Pancreas (tissue), 10 donors: Measurements from ENCODE around the gene BRME1. TPM values are rescaled to one million over a fixed set of nuclear protein-coding genes. Genes with fewer than 3 reads are reported as not detected.

Source experiments
- ATAC-seq, 4 donors: fragments of 200-7000 bp; cut with Tn5 transposase; one replicate each; pipeline versions ENCODE4 v1.8.0 to v1.9.1; 2020; ENCODE audit warnings: mild to moderate bottlenecking in 4 of 4, moderate library complexity in 4 of 4
- DNase-seq, 6 donors: peaks; one replicate each; pipeline ENCODE4 v3.0.0-alpha.2; 2020
- FAIRE-seq: peaks from 2 replicates; lab custom pipeline; 2012; peaks lifted over from hg19 to GRCh38; lab: Jason Lieb, UNC
- H3K27ac ChIP-seq, 4 donors: fragments of 200-600 bp; sonication (generic); 1 replicate in 3 of 4; 2 replicates in 1 of 4; pipeline versions ENCODE4 v1.5.0 to v1.8.0; 2020
- H3K27me3 ChIP-seq, 4 donors: fragments of 200-600 bp; one replicate each; pipeline ENCODE4 v1.8.0; 2021
- H3K36me3 ChIP-seq, 3 donors: fragments of 200-600 bp; sonication (generic) in 1 of 3; one replicate each; pipeline versions ENCODE4 v1.5.0 to v1.8.0; 2020 to 2021
- H3K4me1 ChIP-seq, 3 donors: fragments of 200-600 bp; one replicate each; pipeline ENCODE4 v1.8.0; 2021
- H3K4me3 ChIP-seq, 4 donors: fragments of 200-600 bp; sonication (generic) in 2 of 4; one replicate each; pipeline versions ENCODE4 v1.5.0 to v1.8.0; 2020 to 2021
- H3K9me3 ChIP-seq, 4 donors: fragments of 200-600 bp; one replicate each; pipeline ENCODE4 v1.8.0; 2021
- CTCF ChIP-seq, 4 donors: fragments of 200-600 bp; sonication (generic) in 3 of 4; IDR thresholded peaks; one replicate each; pipeline versions ENCODE4 v1.5.0 to v1.8.0; 2021; ENCODE audit warnings: antibody characterized with exemption in 4 of 4
- WGBS, 2 donors: extraction: QIAGEN DNeasy Blood & Tissue Kit; methylation state at CpG; one replicate each; pipeline ENCODE4 v1.1.7; 2013; 5-methylcytosine and 5-hydroxymethylcytosine counted together
- intact Hi-C, 3 donors: fragments of 100-400 bp; cut with DNase I; formaldehyde crosslinking; loops; one replicate each; pipeline versions ENCODE4 v1.11.1 to v1.14.2; 2022
- polyA plus RNA-seq, 2 donors: library from polyadenylated mRNA; stranded (reverse); fragments of 200-250 nt; gene quantifications; one replicate each; pipeline ENCODE4 v1.2.3, GENCODE V29; 2013
- total RNA-seq, 6 donors: library from RNA; stranded (reverse); fragmentation: NEBNext Ultra II Directional in 4 of 6; extraction: Animal tissue kit (Norgen Biotek cat#: 25700) in 4 of 6; gene quantifications; one replicate each; pipeline versions ENCODE4 v1.2.1 to v1.2.4, GENCODE V29; 2021 to 2023
- donor health status: healthy with polysubstance abuse.
- donor health status: DM: no; HTN: no; CAD: no; lungs with moderate emphysema.
- donor health status: DM: no; HTN: no; CAD: no.
- donor health status: control.
- donor health status: control.
- donor health status: Bipolar disorder and iron deficiency.
- donor health status: DM: yes; HTN: yes; CAD: no.
- donor health status: DM: no; HTN: no; CAD: no.
- donor health status: DM: no; HTN: no; CAD: no.
- donor health status: DM: yes; HTN: yes; CAD: no.

BRME1 gene
- total and polyA plus RNA-seq, 8 donors, result 2.6 to 15.3 (median 4.3) TPM

GRCh38 chr19:13847407-13848339 lies 58.2 kb downstream of the BRME1 start:
- Histone ChIP-seq H3K9me3 (no peaks in the 10 kb centered on the region), H3K4me1 (peaks cover 24 to 51% (median 42%) of the 10 kb centered on the region in 3 donors), H3K27me3 (no peaks in the 10 kb centered on the region), H3K36me3 (no peaks in the 10 kb centered on the region), H3K4me3 (peak overlapping the region; percentile 6 to 53 (median 40)), H3K27ac (peak overlapping the region; percentile 97 to 100 (median 100))
- DNase-seq, result peak; percentile 90 to 97 (median 94)
- TF ChIP-seq CTCF (IDR thresholded peaks at IDR 0.05), result peak in 1 of 4 donors; percentile 9
- no peak for FAIRE-seq
- intact Hi-C loops, result no loop called here
- WGBS, 2 donors, result 2 to 3% methylated on average over 32 to 46 of the region's 47 CpGs
- peak; percentile 66 to 72 (median 70) for ATAC-seq

- peak overlapping the region; percentile 97 to 100 (median 100) for H3K27ac ChIP-seq
- no peaks in the 10 kb centered on the region for H3K9me3 ChIP-seq
- DNase-seq, result peak; percentile 92 to 97 (median 94)
- intact Hi-C loops, result no loop called here
- ATAC-seq, result peak; percentile 66 to 76 (median 68)
- TF ChIP-seq CTCF (IDR thresholded peaks at IDR 0.05), result no peak
- no peaks in the 10 kb centered on the region for H3K36me3 ChIP-seq
- 19 to 27% methylated on average over 22 to 23 of the region's 23 CpGs for WGBS, 2 donors
- FAIRE-seq, result no peak
- peak overlapping the region; percentile 6 to 53 (median 40) for H3K4me3 ChIP-seq
- H3K4me1 ChIP-seq, result peaks cover 24 to 51% (median 42%) of the 10 kb centered on the region in 3 donors
- H3K27me3 ChIP-seq, result no peaks in the 10 kb centered on the region
Measured at GRCh38 chr19:13846557-13847406, 59.1 kb downstream of the BRME1 start.

- ATAC-seq (no peak), DNase-seq (peak in 4 of 6 donors; percentile 18 to 69 (median 35)), FAIRE-seq (no peak)
- 79 to 85% methylated on average over 7 of the region's 7 CpGs for WGBS, 2 donors
- H3K36me3 ChIP-seq, result no peaks in the 10 kb centered on the region
- no peak overlapping the region for H3K4me3 ChIP-seq
- peaks cover 12 to 40% (median 27%) of the 10 kb centered on the region in 3 donors for H3K4me1 ChIP-seq
- H3K9me3 ChIP-seq, result no peaks in the 10 kb centered on the region
- intact Hi-C loops, result no loop called here
- no peaks in the 10 kb centered on the region for H3K27me3 ChIP-seq
- peak overlapping the region in 3 of 4 donors; percentile 83 to 97 (median 94) for H3K27ac ChIP-seq
- TF ChIP-seq CTCF (IDR thresholded peaks at IDR 0.05), result no peak
Measured at GRCh38 chr19:13844130-13844631, 61.7 kb downstream of the BRME1 start.

GRCh38 chr19:13843104-13843921 lies 62.6 kb downstream of the BRME1 start:
- Histone ChIP-seq H3K4me1 (peaks cover 12 to 36% (median 26%) of the 10 kb centered on the region in 3 donors), H3K4me3 (peak overlapping the region in 3 of 4 donors; percentile 4 to 97 (median 92)), H3K27me3 (no peaks in the 10 kb centered on the region), H3K36me3 (no peaks in the 10 kb centered on the region), H3K9me3 (no peaks in the 10 kb centered on the region), H3K27ac (peak overlapping the region; percentile 79 to 97 (median 88))
- ATAC-seq, result peak in 1 of 4 donors; percentile 2
- peak; percentile 54 to 80 (median 72) for DNase-seq
- no peak for FAIRE-seq
- intact Hi-C loops, result no loop called here
- no peak for TF ChIP-seq CTCF (IDR thresholded peaks at IDR 0.05)
- WGBS, 2 donors, result 14 to 19% methylated on average over 23 to 24 of the region's 24 CpGs
